ENCODE measurements around the gene ZBTB20. TPM values are rescaled to one million over a fixed set of nuclear protein-coding genes. Genes with fewer than 3 reads are reported as not detected.

The ZBTB20 gene
- total and polyA plus RNA-seq, 2 experiments from 2014 or later: 15.7 to 37.3 TPM

GRCh38 chr3:115139072-115139471 is 8.0 kb downstream of the ZBTB20 start:
- Histone ChIP-seq H3K36me3 (no peaks in the 10 kb centered on the region), H3K9me3 (ENCODE audit: low read depth) (no peaks in the 10 kb centered on the region), H3K4me3 (no peak overlapping the region), H3K27ac (no peak overlapping the region), H3K27me3 (no peaks in the 10 kb centered on the region), H3K4me1 (ENCODE audit: low read depth) (no peaks in the 10 kb centered on the region)
- no peak for DNase-seq (ENCODE audit: low read depth in 1 of 2, low spot score in 1 of 2)
- TF ChIP-seq CTCF (IDR thresholded peaks at IDR 0.05; ENCODE audit: low read depth, low read length): no peak

GRCh38 chr3:115134648-115135347 is 12.3 kb downstream of the ZBTB20 start:
- no peak overlapping the region for H3K4me3 ChIP-seq
- H3K4me1 ChIP-seq (ENCODE audit: low read depth): no peaks in the 10 kb centered on the region
- no peaks in the 10 kb centered on the region for H3K27me3 ChIP-seq
- TF ChIP-seq CTCF (IDR thresholded peaks at IDR 0.05; ENCODE audit: low read depth, low read length): no peak
- H3K36me3 ChIP-seq: no peaks in the 10 kb centered on the region
- no peak for DNase-seq (ENCODE audit: low read depth in 1 of 2, low spot score in 1 of 2)
- H3K27ac ChIP-seq: peak overlapping the region; percentile 41
- H3K9me3 ChIP-seq (ENCODE audit: low read depth): no peaks in the 10 kb centered on the region

- Histone ChIP-seq H3K27me3 (no peaks in the 10 kb centered on the region), H3K4me3 (no peak overlapping the region), H3K27ac (no peak overlapping the region), H3K9me3 (ENCODE audit: low read depth) (no peaks in the 10 kb centered on the region), H3K4me1 (ENCODE audit: low read depth) (no peaks in the 10 kb centered on the region), H3K36me3 (no peaks in the 10 kb centered on the region)
- no peak for DNase-seq (ENCODE audit: low read depth in 1 of 2, low spot score in 1 of 2)
- TF ChIP-seq CTCF (IDR thresholded peaks at IDR 0.05; ENCODE audit: low read depth, low read length): no peak
These were observed 19.9 kb downstream of the ZBTB20 start for GRCh38 chr3:115127208-115127607.

GRCh38 chr3:115120597-115120996 is 26.5 kb downstream of the ZBTB20 start:
- DNase-seq (ENCODE audit: low read depth in 1 of 2, low spot score in 1 of 2): peak in 1 of 2 donors; percentile 1
- TF ChIP-seq CTCF (IDR thresholded peaks at IDR 0.05; ENCODE audit: low read depth, low read length): no peak
- Histone ChIP-seq H3K36me3 (no peaks in the 10 kb centered on the region), H3K27ac (no peak overlapping the region), H3K9me3 (ENCODE audit: low read depth) (no peaks in the 10 kb centered on the region), H3K27me3 (no peaks in the 10 kb centered on the region), H3K4me3 (no peak overlapping the region), H3K4me1 (ENCODE audit: low read depth) (no peaks in the 10 kb centered on the region)

- Histone ChIP-seq H3K4me1 (ENCODE audit: low read depth) (no peaks in the 10 kb centered on the region), H3K27ac (no peak overlapping the region), H3K4me3 (no peak overlapping the region), H3K27me3 (no peaks in the 10 kb centered on the region), H3K9me3 (ENCODE audit: low read depth) (no peaks in the 10 kb centered on the region), H3K36me3 (no peaks in the 10 kb centered on the region)
- peak in 1 of 2 donors; percentile 80 for DNase-seq (ENCODE audit: low read depth in 1 of 2, low spot score in 1 of 2)
- no peak for TF ChIP-seq CTCF (IDR thresholded peaks at IDR 0.05; ENCODE audit: low read depth, low read length)
These were observed 33.7 kb downstream of the ZBTB20 start for GRCh38 chr3:115113367-115113766.
